GM21381 (cell line): Measurements from ENCODE around the gene HOMER2.
"Not testable (repeated sequence)": the region's sequence is repeated elsewhere in the genome, so short reads cannot be mapped to it uniquely, and the experiment has no call there.

ENCODE experiments used
- ATAC-seq: cut with Tn5 transposase; IDR thresholded peaks from one replicate; pipeline ENCODE4 v1.9.1; 2021; ENCODE audit warnings: mild to moderate bottlenecking, moderate library complexity; ENCODE audit not compliant: unreplicated experiment

HOMER2 gene

GRCh38 chr15:82838096-82838735 is 114.3 kb downstream of the HOMER2 start:
- no peak for ATAC-seq

GRCh38 chr15:82835391-82835917 is 117.1 kb downstream of the HOMER2 start:
- no peak for ATAC-seq

GRCh38 chr15:82833362-82833682 is 119.2 kb downstream of the HOMER2 start:
- ATAC-seq = no peak

GRCh38 chr15:82832601-82833361 is 119.7 kb downstream of the HOMER2 start:
- peak; percentile 90 for ATAC-seq

- no peak for ATAC-seq
These were observed 120.5 kb downstream of the HOMER2 start for GRCh38 chr15:82831894-82832600.

- ATAC-seq = no peak
These were observed 121.9 kb downstream of the HOMER2 start for GRCh38 chr15:82830427-82831173.

- ATAC-seq = no peak
These were observed 123.3 kb downstream of the HOMER2 start for GRCh38 chr15:82829234-82829633.

- ATAC-seq = no peak
These were observed 124.4 kb downstream of the HOMER2 start for GRCh38 chr15:82828075-82828474.

GRCh38 chr15:82823049-82823448 is 129.5 kb downstream of the HOMER2 start:
- ATAC-seq = no peak

GRCh38 chr15:82821851-82822250 is 130.7 kb downstream of the HOMER2 start:
- ATAC-seq = not testable (repeated sequence)

- ATAC-seq = not testable (repeated sequence)
These were observed 131.1 kb downstream of the HOMER2 start for GRCh38 chr15:82821396-82821795.

GRCh38 chr15:82820128-82820527 is 132.4 kb downstream of the HOMER2 start:
- no peak for ATAC-seq

GRCh38 chr15:82812994-82813393 is 139.5 kb downstream of the HOMER2 start:
- ATAC-seq = no peak

GRCh38 chr15:82810890-82811426 is 141.6 kb downstream of the HOMER2 start:
- no peak for ATAC-seq

GRCh38 chr15:82810061-82810889 is 142.2 kb downstream of the HOMER2 start:
- ATAC-seq = peak; percentile 10

- peak; percentile 78 for ATAC-seq
These were observed 143.0 kb downstream of the HOMER2 start, which contains the start of gene WHAMM for GRCh38 chr15:82809308-82810060. Gene WHAMM (plus strand): TSS chr15:82809628. CDS start chr15:82809727, 99 bp downstream.

GRCh38 chr15:82808634-82809041 is 143.9 kb downstream of the HOMER2 start:
- ATAC-seq = no peak

GRCh38 chr15:82807920-82808633 is 144.4 kb downstream of the HOMER2 start:
- no peak for ATAC-seq
